GM18511 (cell line): ENCODE data around the gene HOXC10.

ENCODE experiments used
- ATAC-seq: cut with Tn5 transposase; IDR thresholded peaks from one replicate; pipeline ENCODE4 v1.9.1; 2021; ENCODE audit warnings: mild to moderate bottlenecking, moderate library complexity; ENCODE audit not compliant: unreplicated experiment

The HOXC10 gene

DNA sequence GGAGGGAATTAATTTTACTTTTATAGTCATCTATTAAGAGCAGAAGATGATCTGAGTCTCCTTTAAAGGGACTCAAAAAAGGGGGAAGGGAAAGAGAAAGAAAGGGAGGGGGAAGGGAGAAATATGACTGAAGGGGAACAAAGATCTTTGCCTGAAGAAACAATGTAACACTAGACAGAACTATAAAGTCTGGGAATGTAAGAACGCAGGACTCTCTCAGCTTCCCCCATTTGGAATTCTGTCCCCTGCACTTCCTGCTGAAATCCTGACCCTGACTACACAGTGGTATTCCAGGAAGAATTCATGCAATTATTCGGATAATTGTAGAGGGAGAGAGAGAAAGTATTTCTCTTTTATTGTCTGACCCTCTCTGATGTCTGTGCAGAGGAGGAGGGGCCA lies 20.6 kb upstream of the HOXC10 start:
- ATAC-seq = no peak

DNA sequence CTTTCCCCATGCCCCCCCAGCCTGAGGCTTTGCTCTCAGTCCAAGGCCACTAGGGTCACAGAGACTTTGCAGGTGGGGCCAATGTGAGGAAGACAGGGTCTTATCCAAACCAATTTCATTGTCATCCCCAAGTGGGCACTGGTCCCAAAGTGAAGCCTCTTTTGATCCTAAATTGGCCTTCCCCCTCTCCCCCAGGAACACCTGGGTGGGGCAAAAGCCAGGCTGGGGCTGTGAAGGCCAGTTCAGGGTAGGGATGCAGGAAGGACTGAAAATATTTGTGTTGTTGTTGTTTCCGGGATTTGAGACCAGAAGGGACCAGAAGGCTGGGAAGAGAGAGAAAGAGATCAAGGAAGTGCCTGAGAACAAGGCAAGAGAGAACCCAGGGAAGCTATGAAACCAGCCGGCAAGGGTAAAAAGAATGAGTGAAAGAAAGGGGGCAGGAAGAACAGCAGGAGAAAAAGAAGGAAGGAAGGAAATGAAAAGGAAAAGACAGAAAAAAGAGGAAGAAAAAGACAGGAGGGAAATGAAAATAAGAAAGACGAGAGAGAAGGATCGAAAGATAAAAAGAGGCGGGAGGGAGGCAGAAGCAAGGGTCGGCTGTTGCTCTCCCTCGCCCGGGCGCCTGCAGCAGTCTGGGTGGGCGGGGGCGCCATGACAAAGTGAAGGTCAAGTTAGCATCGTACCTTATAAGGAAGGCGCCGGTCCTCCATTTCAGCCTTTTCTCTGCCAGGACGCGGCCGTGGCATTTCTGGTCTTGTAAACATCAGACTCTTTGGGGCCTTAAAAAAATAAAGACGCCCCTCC lies 19.5 kb upstream of the HOXC10 start:
- ATAC-seq = no peak

DNA sequence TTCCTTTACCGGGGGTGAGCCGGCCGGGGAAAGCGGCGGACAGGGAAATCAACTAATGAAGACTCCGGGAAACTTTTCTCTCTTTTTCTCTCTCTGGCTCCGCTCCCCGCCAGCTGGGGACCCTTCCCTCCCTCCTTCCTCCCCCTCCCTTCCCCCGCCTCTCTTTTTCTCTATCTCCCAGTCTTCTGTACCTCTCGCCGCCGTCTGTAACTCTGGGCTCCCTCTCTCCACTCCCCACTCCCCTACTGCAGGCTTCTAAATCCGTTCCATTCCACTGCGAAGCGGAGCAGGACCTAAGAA lies 18.9 kb upstream of the HOXC10 start:
- no peak for ATAC-seq

DNA sequence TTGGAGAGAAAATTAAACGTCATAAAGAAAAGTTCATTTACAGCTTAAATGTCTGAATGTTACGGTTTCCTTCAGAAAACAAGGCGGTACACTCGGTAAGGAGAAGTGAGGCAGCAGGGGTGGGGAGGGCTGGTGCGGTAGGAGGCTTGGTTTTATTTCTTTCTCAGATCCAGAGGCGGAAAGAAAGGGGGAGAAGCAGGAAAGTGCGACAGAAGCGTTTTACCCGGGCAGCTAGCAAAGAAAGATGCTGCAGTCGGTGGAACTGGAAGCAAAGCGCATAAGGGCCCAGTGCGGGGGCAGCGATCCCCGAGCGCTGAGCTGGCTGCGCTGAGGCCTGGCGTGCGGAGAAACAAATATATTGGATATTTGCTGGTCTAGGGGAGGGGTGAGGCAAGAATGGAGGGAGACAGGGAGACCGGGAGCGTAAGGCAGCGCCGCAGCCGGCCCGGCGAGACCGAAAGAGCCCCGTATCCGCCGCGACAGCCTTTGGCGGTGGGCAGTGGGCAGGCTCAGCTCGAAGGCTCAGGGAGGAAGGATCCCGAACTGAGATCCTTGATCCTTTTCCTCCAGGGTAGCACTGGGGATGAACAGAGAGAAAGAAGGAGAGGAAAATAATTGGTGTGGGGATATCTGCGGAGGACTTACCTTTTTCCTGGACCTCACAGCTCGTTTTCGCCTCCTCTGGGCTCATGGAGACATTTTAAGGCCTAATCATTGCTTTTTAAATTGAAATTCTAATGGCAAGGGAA lies 18.4 kb upstream of the HOXC10 start:
- no peak for ATAC-seq

DNA sequence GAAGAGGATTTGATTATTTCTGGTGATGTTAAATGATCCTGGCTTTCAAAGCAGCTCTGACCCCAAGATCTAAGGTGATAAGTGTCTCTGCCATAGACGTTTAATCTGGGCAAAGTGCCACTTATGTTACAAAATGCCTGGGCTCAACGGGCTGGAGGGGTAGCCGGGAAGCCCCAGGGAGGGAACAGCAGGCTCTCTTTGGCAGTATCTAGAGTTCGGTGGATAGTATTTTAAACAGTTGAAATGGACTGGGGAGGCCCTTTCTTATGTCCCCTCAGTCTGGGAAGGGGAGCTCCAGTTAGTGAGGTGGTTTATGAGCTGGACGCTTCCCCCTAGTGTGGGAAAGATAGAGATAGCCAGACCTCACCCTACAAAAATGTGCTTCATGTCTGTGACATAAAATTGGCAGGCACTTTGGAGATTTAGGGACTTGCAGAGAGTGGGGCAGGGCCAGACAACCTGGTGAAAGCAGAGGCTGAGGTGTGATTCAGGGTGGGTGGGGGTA lies 17.5 kb upstream of the HOXC10 start:
- ATAC-seq = no peak

DNA sequence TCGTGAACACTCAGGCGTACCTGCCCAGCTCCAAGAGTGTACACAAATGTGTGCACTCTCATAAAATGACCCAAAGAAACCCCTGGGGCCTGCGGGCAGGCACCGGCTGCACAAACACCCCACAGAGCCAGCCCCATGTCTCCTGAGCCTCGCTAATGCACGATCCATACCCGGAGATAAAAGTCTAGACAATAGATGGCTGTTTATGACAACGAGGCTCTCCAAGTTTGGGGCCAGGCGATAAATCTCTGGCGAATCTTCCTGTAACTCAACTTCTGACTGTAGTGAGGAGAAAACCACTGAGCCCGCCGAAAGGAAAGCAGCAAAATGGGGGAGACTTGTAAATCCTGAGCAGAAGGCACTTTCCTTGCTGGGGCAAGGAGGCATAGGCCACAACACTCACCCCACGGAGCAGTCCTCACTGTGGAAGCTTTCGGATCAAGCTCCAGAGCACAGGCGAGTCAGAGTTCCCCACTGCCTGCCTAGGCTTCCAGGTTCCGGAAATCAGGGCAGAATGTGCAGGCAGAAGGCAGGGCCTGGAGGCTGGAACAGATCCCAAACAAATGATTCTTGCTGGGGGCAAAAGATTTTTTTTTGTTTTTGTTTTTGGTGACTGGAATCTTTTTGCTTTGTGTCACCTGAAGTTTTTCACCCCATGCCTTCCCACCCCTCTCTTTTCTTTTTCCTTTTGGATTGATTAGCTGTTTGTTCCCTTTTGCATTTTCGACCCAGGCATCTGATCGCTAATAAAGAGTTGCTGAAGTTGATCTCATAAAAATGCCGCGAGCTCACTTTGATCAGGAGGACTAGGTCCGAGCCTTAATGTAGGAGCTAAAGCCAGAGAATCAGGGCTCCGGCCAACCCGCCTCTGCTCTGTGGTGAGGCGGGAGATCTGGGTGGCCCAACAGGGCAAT lies 16.5 kb upstream of the HOXC10 start:
- no peak for ATAC-seq

DNA sequence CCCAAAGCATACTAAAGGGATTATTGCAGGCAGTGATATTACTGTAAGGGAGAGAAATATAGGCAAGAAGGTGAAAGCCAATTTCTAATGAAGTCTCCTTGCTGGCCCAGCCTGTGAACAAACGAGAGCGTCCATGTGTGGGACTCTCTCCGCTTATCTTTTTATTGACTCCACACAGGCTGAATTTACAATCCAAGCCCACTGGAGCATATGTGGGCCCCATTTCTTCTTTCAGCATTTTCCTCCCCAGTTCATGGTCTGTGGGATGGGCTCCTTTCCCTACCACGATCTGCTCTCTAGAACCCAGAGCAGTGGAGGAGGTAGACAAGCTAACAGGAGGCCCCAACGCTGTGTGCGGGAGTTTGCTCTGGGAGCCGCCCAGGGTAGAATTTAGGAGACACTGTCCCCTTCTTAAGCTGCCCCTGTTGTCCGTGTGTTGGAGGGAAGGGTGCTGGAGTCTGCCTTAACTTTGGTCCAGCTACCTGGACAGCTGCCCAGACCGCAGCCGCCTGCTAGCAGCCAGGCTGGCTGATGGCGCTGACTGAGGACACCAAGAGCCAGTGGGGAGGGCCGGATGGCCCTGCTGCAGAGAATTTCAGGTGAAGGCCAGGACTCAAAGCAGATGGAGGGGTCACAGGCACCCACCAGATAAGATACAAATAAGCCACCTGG lies 15.2 kb upstream of the HOXC10 start:
- no peak for ATAC-seq

DNA sequence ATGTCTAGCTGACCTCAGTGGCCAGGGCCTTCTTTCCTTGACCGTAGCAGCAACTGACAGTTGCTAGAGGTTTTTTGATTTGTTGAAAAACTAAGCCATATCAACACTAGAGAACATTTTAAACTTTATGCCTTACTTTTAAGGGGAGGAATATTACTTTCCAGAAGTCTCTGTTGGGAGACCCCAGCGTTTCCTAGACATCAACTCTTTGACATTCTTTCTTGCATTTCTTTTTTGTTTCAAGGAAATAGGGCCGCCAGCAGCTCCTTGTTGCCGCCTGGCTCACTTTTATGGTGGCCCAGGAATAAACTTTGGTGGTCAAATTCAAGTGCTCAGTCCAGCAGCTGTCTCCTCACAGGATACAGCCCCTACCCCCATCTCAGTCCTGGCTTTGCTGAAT lies 14.5 kb upstream of the HOXC10 start:
- ATAC-seq = no peak

DNA sequence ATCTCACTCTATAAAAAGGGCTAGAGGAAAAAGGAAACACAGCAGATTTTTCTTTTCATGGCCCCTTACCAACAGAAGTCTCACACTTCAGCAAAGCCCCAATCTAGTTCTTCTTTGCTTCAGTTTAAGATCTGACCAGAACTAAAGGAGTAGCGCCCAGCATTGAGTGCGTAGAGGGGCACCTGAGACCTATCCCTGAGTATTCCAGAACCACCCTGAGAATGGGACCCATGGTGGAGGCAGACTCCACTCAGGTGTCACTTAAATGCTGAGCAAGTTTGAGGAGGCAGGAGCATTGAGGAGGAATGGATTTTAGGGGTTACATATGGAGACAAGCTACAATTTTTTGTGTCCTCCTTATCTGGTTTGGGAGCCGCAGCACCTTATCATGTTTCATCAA lies 13.8 kb upstream of the HOXC10 start:
- ATAC-seq = no peak

DNA sequence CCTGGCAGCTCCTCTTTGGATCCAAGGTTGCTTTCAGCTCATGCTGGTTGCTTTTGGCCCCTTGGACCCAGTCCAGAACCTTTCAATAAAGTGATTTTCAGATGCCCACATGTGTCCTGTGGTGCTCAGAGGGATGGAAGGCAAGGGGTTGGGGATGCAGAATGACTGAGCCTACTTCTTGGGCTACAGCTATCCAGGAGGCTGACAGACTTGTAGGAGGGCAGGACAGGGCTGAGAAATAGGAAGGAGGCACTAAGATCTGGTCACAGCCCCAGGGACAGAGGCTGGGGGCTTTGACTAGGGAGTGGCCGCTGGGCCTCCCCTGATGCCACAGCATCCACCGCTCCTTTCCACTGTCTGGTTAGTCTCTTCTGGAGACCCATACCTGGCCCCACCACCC lies 13.3 kb upstream of the HOXC10 start:
- ATAC-seq = no peak

DNA sequence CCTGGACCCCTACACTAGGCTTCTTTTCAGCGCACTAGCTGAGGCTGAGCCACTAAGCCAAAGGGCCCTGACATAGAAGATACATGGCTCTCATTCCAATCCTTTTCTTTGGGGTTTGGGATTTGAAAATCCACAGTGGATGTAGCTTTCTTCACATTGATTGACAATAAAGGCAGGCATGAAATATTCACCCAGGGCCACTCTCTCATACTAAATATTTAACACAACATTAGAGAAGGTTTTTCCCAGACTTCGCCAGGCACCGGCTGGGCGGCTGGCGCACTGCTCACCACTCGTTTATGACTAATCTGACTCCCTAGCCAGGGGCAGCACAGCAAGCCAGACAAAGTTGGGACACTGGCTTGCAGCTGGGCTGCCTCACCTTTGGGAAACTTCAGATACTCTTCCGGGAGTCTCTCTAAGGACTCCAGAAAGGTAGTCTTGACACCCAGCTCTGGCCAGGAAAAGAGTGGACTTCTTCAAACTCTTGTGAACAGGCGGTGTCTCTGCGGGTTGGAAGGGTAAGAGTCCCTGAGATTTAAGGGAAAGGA lies 12.7 kb upstream of the HOXC10 start:
- no peak for ATAC-seq

DNA sequence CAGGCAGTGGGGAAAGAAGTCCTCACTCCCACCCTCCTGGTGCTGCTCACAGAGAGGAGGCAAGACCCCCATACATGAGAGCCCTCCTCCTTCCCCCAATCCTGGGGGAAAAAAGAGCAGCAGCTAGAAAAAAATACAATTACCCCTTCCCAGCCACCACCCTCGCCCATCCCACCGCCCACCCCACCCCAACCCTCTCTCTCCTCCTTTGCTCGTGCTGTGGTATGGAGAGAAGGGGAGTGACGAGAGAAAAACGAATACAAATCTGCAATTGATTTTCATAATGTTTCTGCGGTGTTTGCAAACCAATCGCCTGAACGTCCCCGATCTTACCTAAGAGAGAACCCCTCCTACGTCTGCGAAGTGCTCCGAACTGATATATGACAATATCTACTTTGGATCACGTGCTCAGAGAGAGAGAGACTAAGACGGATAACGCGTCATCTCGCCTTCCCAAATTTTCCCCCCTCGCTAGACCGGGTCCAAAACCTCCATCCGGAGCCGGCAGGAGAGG lies 12.2 kb upstream of the HOXC10 start, which contains the start of gene HOXC11:
Gene HOXC11 (plus strand): TSS at position 405 of the 514 bp plus-strand sequence. CDS start 116 bp downstream, outside the sequence.
- no peak for ATAC-seq

DNA sequence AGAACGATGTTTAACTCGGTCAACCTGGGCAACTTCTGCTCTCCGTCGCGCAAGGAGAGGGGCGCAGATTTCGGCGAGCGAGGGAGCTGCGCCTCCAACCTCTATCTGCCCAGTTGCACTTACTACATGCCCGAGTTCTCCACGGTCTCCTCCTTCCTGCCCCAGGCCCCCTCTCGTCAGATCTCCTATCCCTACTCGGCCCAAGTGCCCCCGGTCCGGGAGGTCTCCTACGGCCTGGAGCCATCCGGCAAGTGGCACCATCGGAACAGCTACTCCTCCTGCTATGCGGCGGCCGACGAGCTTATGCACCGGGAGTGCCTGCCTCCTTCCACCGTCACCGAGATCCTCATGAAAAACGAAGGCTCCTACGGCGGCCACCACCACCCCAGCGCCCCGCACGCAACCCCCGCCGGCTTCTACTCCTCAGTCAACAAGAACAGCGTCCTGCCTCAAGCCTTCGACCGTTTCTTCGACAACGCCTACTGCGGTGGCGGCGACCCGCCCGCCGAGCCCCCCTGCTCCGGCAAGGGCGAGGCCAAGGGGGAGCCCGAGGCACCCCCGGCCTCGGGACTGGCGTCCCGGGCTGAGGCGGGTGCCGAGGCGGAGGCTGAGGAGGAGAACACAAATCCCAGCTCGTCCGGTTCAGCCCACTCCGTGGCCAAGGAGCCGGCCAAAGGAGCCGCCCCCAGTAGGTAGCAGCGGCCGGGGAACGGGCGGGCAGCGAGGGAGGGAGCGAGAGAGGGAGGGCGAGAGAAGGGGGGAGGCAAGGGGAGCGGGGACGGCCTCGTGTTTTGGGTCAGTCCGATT lies 11.5 kb upstream of the HOXC10 start:
- no peak for ATAC-seq

DNA sequence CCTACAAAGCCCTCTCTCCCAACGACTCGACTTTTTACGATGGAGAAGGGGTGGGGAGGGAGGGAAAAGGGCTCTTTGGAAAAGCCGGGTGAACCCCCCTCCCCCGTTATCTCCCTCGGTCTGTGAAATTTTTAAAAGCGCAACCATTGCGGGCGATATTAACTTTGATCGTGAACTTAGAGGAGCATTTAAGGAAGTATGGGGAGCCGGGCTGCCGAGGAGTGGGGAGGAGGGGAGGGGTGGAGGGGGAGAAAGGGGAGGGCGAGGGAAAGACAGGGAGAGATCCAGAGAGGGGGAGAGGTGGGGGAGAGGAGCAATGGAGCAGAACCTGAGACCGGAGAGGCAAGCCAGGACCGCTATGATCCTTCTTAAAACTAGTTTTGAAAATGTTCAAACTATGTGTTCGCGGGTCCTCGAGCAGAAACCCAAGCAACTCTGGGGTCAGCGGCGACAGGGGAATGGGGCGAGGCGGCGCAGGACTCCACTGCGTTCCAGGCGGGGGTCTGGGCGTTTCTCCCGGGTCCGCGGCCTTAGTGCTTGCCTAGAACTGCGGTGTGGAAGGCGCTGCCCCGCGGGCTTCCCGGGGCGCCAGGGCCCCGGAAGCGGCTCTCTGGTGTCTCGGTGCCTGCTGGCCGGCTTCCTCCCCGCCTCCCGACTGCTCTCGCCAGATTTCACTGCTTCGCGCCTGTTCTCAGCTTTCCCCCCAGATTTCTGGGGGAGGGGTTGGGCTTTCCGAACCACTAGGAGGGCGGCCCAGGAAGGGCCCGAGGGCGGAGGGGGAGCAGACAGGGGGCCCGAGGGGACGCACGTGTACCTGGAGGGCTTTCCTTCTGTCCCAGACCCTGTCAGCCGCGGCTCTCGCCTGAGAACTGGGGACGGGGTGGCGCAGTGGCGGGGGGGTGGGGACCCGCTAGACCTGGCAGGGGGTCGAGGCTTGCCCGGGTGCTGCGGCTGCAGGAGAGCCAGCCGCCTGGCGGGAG lies 10.6 kb upstream of the HOXC10 start, which contains the start of gene HOTAIR:
Gene HOTAIR (minus strand): TSS at position 871 of the 980 bp plus-strand sequence.
- no peak for ATAC-seq

DNA sequence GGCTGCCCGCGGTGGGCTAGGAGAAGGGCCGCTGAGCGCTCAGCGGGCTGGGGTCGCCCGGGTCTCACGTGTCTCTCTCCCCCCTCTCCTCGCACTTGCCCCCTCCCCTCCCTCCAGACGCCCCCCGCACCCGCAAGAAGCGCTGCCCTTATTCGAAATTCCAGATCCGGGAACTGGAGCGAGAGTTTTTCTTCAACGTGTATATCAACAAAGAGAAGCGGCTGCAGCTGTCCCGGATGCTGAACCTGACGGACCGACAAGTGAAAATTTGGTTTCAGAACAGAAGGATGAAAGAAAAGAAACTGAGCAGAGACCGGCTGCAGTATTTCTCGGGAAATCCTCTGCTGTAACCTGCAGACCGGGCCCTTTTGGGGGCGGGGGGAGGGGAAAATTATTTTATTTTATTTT lies 9.9 kb upstream of the HOXC10 start:
- no peak for ATAC-seq

DNA sequence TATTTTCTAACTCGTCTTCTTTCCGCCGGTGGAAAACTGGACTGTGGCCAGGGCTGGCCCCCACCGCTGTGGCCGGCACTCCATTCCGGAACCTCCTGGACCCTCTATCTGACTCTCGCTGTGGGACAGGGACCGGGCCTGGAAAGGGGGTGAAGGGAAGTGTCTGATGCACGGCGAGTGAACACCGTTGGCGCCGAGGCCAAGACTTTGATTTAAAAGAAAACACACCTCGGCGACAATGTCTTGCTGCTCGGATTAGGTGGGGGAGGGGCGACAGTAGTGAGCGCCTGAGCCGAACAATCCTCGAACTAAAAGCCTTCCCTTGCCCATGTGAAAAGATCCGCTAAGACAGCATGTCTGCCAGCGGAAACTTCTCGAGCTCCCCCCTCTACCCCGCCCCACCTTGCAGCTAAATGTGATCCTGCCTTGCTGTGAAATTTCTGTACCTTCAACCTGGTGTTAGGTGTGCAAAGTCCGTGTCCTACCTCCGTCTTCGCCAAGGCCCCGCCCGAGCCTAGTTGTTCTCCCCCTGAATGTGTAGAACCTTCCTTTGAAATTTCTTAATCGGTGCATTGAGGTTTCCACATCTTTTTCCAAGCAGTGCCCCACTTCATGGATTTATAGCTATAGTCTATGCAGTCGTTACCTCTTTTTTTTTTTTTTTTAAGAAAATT lies 9.3 kb upstream of the HOXC10 start:
- no peak for ATAC-seq

DNA sequence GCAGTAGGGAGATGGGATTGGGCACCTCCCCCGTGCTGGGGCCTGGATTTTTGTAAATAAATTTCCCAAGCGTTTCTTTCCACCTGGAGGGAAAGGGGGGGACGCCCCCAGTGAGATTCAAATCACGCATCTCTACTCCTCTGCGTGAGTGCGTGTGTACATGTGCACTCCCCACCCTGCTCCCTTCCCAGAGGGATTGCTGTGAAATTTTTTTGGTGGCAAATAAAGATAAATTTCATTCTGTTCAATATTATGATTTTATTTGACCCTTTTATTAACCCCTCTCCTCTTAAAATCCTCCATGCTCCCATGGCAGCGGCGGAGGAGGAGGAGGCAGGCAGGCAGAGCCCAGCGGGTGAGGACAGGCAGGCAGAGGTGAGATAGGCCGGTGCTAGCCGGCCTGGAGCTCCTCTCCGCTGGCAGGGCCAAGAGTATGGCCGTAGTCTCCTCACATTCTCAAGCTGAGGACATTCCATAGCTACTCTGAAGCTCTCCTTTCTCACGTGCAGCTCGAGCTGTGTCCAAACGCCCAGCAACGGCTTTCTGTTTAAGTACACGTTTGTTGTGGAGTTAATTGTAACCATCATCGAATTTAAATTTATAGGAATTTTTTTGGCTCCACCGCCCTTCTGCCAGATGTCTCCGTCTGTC lies 8.6 kb upstream of the HOXC10 start:
- no peak for ATAC-seq
